ENCODE data around the gene KRTAP5-2. TPM values are rescaled to one million over a fixed set of nuclear protein-coding genes. Genes with fewer than 3 reads are reported as not detected.
"Not testable (repeated sequence)": the region's sequence is repeated elsewhere in the genome, so short reads cannot be mapped to it uniquely, and the experiment has no call there.

Gene KRTAP5-2
- total and polyA plus RNA-seq, 8 donors = not detected

DNA sequence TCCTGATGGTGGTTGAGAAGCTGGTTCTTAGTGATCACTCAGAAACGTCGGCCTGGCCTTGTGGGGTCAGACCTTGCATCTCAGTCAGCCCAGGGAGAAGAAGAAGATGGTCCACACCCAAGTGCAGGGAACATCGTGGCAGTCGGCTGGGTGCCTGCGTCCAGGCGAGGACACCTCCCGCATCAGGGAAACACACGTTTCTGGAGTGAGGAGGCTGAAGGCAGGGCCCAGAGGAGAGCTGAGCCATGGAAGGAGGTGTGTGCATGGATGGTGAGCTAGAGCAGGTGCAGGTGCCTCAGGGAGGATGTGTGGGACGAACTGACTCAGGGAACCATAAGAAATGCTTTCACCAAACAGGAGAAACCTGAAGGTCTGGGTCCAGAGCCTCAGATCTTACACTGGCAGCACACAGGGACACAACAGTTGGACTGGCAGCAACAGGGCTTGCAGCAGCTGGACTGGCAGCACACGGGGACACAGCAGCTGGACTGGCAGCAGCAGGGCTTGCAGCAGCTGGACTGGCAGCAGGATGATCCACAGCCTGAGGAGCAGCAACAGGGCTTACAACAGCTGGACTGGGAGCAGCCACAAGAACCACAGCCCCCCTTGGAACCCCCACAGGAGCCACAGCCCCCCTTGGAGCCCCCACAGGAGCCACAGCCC is 632 bp downstream of the KRTAP5-2 start:
- intact Hi-C loops (cut with DNase I) = no loop called here
- TF ChIP-seq, protein P1, sequence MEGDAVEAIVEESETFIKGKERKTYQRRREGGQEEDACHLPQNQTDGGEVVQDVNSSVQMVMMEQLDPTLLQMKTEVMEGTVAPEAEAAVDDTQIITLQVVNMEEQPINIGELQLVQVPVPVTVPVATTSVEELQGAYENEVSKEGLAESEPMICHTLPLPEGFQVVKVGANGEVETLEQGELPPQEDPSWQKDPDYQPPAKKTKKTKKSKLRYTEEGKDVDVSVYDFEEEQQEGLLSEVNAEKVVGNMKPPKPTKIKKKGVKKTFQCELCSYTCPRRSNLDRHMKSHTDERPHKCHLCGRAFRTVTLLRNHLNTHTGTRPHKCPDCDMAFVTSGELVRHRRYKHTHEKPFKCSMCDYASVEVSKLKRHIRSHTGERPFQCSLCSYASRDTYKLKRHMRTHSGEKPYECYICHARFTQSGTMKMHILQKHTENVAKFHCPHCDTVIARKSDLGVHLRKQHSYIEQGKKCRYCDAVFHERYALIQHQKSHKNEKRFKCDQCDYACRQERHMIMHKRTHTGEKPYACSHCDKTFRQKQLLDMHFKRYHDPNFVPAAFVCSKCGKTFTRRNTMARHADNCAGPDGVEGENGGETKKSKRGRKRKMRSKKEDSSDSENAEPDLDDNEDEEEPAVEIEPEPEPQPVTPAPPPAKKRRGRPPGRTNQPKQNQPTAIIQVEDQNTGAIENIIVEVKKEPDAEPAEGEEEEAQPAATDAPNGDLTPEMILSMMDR (IDR thresholded peaks at IDR 0.05) = no peak

GRCh38 chr11:1596576-1597121 is 1.4 kb downstream of the KRTAP5-2 start:
- H3K27ac ChIP-seq; ATAC-seq; H3K4me1 ChIP-seq; H3K9me3 ChIP-seq; H3K4me3 ChIP-seq; H3K36me3 ChIP-seq; intact Hi-C loops (cut with DNase I); DNase-seq: not testable (repeated sequence)
- peaks cover 0 to 57% of the 10 kb centered on the region in 2 donors for H3K27me3 ChIP-seq

More for the DNA sequence above, 632 bp downstream of the KRTAP5-2 start:
- Histone ChIP-seq H3K4me3 (no peak overlapping the region), H3K36me3 (no peaks in the 10 kb centered on the region), H3K9me3 (no peaks in the 10 kb centered on the region), H3K27ac (no peak overlapping the region), H3K4me1 (peaks cover 0 to 8% of the 10 kb centered on the region in 2 donors), H3K27me3 (peaks cover 0 to 51% of the 10 kb centered on the region in 2 donors)
- DNase-seq (no peak), ATAC-seq (no peak)

DNA sequence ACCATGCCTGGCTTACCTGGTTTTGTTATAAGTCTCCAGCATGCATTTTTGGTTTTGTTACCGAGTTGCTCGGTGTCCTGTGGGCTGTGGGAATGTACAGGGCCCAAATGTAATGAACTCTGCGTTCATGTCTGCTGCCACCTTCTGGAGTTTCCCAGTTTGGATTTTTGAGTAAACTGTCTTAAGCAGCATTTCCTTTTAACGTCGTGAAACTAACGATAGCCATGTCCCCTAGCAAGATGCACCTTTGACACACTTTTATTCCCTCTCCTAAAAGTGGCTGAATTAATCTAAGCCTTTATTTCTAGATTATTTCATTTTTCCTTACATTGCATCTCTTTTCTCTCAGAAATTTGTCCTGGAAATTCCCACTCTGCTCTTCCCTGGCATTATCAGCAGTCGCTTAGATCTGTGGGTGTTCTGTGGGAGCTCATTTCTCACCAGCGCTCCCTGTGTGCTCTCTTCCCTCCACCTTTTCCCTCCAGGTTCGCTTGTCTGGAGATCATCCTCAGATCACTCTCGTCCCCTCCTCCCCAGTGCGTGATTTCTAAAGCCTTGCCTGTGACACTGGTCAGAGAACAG is 2.0 kb downstream of the KRTAP5-2 start:
- H3K27me3 ChIP-seq = peaks cover 0 to 53% of the 10 kb centered on the region in 2 donors
- H3K27ac ChIP-seq; ATAC-seq; H3K4me1 ChIP-seq; H3K4me3 ChIP-seq; H3K36me3 ChIP-seq; H3K9me3 ChIP-seq; intact Hi-C loops (cut with DNase I); DNase-seq: not testable (repeated sequence)

GRCh38 chr11:1592628-1593027 is 5.5 kb downstream of the KRTAP5-2 start:
- intact Hi-C loops (cut with DNase I) = no loop called here
- H3K4me3 ChIP-seq = no peak overlapping the region
- H3K27me3 ChIP-seq = peaks cover 0 to 54% of the 10 kb centered on the region in 2 donors
- no peak overlapping the region for H3K27ac ChIP-seq
- ATAC-seq (no peak), DNase-seq (no peak)
- H3K9me3 ChIP-seq = no peaks in the 10 kb centered on the region
- TF ChIP-seq, protein P1 (IDR thresholded peaks at IDR 0.05) = no peak
- peaks cover 0 to 14% of the 10 kb centered on the region in 2 donors for H3K4me1 ChIP-seq
- no peaks in the 10 kb centered on the region for H3K36me3 ChIP-seq

DNA sequence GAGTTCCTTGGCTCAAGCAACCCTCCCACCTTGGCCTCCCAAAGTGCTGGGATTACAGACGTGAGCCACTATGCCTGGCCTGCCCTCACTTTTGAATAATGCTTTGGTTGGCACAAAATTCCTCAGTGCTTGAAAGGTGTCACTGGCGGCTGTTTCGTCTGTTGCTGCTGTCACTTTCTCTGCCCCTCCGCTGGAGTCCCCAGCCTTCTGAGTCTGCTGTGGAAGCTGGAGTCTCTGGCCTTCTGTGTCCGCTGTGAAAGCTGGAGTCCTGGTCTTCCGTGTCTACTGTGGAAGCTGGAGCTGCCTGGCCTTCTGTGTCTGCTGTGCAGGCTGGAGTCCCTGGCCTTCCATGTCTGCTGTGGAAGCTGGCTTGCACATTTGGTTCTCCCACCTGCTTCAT is 8.1 kb downstream of the KRTAP5-2 start:
- intact Hi-C loops (cut with DNase I) = no loop called here
- Histone ChIP-seq H3K4me3 (no peak overlapping the region), H3K27me3 (peaks cover 0 to 28% of the 10 kb centered on the region in 2 donors), H3K4me1 (peaks cover 0 to 6% of the 10 kb centered on the region in 2 donors), H3K36me3 (no peaks in the 10 kb centered on the region), H3K9me3 (no peaks in the 10 kb centered on the region), H3K27ac (no peak overlapping the region)
- ATAC-seq (no peak), DNase-seq (no peak)
- TF ChIP-seq, protein P1 (IDR thresholded peaks at IDR 0.05) = no peak

DNA sequence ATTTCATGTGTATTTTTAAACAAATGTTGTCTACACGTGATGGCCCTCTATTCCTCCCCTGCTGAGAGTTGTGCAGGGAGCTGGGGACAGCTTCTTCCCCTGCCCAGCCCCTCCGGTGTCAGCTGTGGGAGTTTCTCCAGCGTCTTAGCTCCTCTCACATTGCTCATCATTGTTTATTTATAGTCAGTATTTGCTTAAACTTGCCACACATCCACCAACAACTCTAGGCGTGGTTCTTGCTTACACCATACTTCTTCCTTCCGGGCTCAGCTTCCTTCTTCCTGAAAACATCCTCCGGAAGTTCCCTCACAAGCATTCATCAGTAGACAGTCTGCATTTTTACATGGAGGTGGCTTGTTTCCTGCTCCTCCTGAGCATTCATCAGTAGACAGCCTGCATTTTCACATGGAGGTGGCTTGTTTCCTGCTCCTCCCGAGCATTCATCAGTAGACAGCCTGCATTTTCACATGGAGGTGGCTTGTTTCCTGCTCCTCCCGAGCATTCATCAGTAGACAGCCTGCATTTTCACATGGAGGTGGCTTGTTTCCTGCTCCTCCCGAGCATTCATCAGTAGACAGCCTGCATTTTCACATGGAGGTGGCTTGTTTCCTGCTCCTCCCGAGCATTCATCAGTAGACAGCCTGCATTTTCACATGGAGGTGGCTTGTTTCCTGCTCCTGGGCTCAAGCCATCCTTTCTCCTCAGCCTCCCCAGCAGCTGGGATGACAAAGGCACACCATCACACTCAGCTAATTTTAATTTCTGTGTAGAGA is 8.7 kb downstream of the KRTAP5-2 start:
- H3K36me3 ChIP-seq; H3K4me3 ChIP-seq; H3K9me3 ChIP-seq; intact Hi-C loops (cut with DNase I); DNase-seq; H3K4me1 ChIP-seq: not testable (repeated sequence)
- H3K27ac ChIP-seq = peak overlapping the region in 1 of 2 donors; percentile 57
- peak; percentile 19 for ATAC-seq
- H3K27me3 ChIP-seq = peaks cover 0 to 28% of the 10 kb centered on the region in 2 donors

Data from left lung (tissue), 10 donors.